BLaER1 treated with 17β-estradiol and CSF1 and Interleukin-3, amounts not matched to agents 10 nM and 100 nM (cell line): Measurements from ENCODE around the gene CDK1.

Source experiments
- H3K27ac ChIP-seq, 11 experiments: shearing (Covaris generic); formaldehyde crosslinking; 2 replicates each; pipeline ENCODE4 v1.8.1; 2022
- H3K27me3 ChIP-seq, 11 experiments: shearing (Covaris generic); formaldehyde crosslinking; 2 replicates each; pipeline ENCODE4 v1.8.1; 2022
- H3K36me3 ChIP-seq, 11 experiments: shearing (Covaris generic); formaldehyde crosslinking; 2 replicates each; pipeline ENCODE4 v1.8.1; 2022
- H3K4me1 ChIP-seq, 10 experiments: shearing (Covaris generic); formaldehyde crosslinking; 2 replicates each; pipeline ENCODE4 v1.8.1; 2022
- H3K4me2 ChIP-seq, 11 experiments: shearing (Covaris generic); formaldehyde crosslinking; 2 replicates each; pipeline ENCODE4 v1.8.1; 2022
- H3K4me3 ChIP-seq, 10 experiments: shearing (Covaris generic); formaldehyde crosslinking; 2 replicates each; pipeline ENCODE4 v1.8.1; 2022
- H3K9ac ChIP-seq, 11 experiments: shearing (Covaris generic); formaldehyde crosslinking; 2 replicates each; pipeline ENCODE4 v1.8.1; 2022
- H3K9me3 ChIP-seq, 11 experiments: shearing (Covaris generic); formaldehyde crosslinking; replicated peaks in 1 of 11; 2 replicates each; pipeline ENCODE4 v1.8.1; 2022
- H4K20me1 ChIP-seq, 11 experiments: shearing (Covaris generic); formaldehyde crosslinking; 2 replicates each; pipeline ENCODE4 v1.8.1; 2022
- Cebpa-rat ChIP-seq, 11 experiments: shearing (Covaris generic); IDR thresholded peaks; 2 replicates each; pipeline ENCODE4 v1.8.1; 2022

The CDK1 gene

DNA sequence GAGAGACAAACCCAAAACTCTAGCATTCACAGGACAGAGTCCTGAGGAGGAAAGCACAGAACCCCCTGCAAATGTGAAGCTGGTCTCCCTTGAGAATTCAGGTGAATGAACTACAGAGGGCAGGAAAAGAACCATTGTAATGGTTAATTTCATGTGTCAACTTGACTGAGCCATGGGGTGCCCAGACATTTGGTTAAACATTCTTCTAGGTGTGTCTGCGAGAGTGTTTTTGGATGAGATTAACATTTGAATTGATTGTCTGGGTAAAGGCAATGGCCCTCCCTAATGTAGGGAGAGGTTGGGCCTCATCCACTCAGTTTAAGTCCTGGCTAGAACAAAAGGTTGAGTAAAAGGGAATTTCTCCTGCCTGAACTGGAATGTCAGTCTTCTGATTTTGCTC, 15.7 kb upstream of the CDK1 start:
- H3K36me3 ChIP-seq: no peaks in the 10 kb centered on the region
- no peak overlapping the region for H3K27ac ChIP-seq
- H3K9ac ChIP-seq: no peak overlapping the region
- H3K9me3 ChIP-seq: no peaks in the 10 kb centered on the region
- no peaks in the 10 kb centered on the region for H3K27me3 ChIP-seq
- no peak overlapping the region for H3K4me3 ChIP-seq
- no peak for TF ChIP-seq Cebpa-rat (IDR thresholded peaks at IDR 0.05)
- peaks cover 0 to 4% (median 0%) of the 10 kb centered on the region in 10 experiments; a peak in 1 of 20 replicates for H3K4me1 ChIP-seq
- no peak overlapping the region for H3K4me2 ChIP-seq
- no peaks in the 10 kb centered on the region for H4K20me1 ChIP-seq

GRCh38 chr10:60767424-60767823, 10.9 kb upstream of the CDK1 start:
- Histone ChIP-seq H3K9me3 (no peaks in the 10 kb centered on the region), H4K20me1 (no peaks in the 10 kb centered on the region), H3K27ac (no peak overlapping the region), H3K36me3 (no peaks in the 10 kb centered on the region), H3K27me3 (no peaks in the 10 kb centered on the region), H3K4me2 (0 out of 22 replicates have a peak overlapping the region, but pooled peaks of 2 of the 11 experiments have one; percentile 4 to 12), H3K4me1 (peaks cover 0 to 4% (median 0%) of the 10 kb centered on the region in 10 experiments; a peak in 1 of 20 replicates), H3K9ac (no peak overlapping the region), H3K4me3 (no peak overlapping the region)
- no peak for TF ChIP-seq Cebpa-rat (IDR thresholded peaks at IDR 0.05)

DNA sequence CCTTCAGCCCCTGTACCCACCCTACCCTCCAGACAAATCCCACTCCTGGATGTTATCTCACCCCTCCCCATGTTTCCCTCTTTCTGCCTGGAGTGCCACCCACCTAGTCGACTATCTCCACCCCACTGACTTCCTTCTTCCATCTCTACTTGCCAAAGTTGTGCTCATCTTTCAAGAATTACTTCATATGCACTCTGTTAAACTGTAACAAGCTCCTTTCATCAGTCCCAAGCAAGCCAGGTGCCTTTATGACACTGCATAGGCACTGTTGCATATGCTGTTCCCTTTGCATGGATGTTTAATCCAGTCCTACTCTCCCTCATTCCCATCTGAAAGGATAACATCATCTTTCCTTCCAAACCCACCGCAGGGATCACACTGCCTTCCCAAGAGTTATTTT, 8.9 kb upstream of the CDK1 start:
- Histone ChIP-seq H3K27me3 (no peaks in the 10 kb centered on the region), H4K20me1 (no peaks in the 10 kb centered on the region), H3K36me3 (no peaks in the 10 kb centered on the region), H3K9ac (no peak overlapping the region), H3K9me3 (no peaks in the 10 kb centered on the region), H3K4me1 (peaks cover 0 to 4% (median 0%) of the 10 kb centered on the region in 10 experiments; a peak in 1 of 20 replicates), H3K27ac (no peak overlapping the region), H3K4me2 (no peak overlapping the region), H3K4me3 (no peak overlapping the region)
- TF ChIP-seq Cebpa-rat (IDR thresholded peaks at IDR 0.05): no peak

DNA sequence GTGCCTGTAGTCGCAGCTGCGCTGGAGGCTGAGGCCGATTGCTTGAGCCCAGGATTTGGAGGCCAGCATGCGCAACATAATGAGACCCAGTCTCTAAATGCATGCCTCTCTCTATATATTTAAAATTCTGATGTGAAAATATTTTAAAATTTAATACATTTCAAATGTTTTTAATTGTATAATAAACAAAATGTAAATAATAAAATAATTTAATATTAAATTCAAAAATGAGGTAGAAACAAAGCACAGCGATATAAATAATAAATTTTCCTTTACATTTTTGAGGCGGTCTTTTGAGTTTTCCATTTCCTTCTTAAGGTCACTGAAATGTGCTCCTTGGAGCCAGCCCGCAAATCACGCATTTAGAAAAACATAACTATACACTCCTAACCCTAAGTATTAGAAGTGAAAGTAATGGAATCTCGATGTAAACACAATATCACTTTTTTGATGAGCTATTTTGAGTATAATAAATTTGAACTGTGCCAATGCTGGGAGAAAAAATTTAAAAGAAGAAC, 523 bp upstream of the CDK1 start:
- peak overlapping the region; percentile 41 to 72 (median 58) for H3K4me2 ChIP-seq
- H3K4me1 ChIP-seq: peaks cover 16 to 40% (median 28%) of the 10 kb centered on the region in 10 experiments
- peak overlapping the region; percentile 43 to 97 (median 90); a peak in 18 of 22 replicates for H3K27ac ChIP-seq
- H3K4me3 ChIP-seq: peak overlapping the region; percentile 49 to 94 (median 83); a peak in 18 of 20 replicates
- H3K27me3 ChIP-seq: no peaks in the 10 kb centered on the region
- peaks cover 0 to 31% (median 22%) of the 10 kb centered on the region in 11 experiments; a peak in 11 of 22 replicates for H3K36me3 ChIP-seq
- 0 out of 22 replicates have a peak, but pooled peaks cover 0 to 5% (median 0%) of the 10 kb centered on the region in 11 experiments for H3K9me3 ChIP-seq
- H4K20me1 ChIP-seq: peaks cover 0 to 40% (median 6%) of the 10 kb centered on the region in 11 experiments; a peak in 9 of 22 replicates
- no peak for TF ChIP-seq Cebpa-rat (IDR thresholded peaks at IDR 0.05)
- H3K9ac ChIP-seq: peak overlapping the region; percentile 71 to 97 (median 94)

DNA sequence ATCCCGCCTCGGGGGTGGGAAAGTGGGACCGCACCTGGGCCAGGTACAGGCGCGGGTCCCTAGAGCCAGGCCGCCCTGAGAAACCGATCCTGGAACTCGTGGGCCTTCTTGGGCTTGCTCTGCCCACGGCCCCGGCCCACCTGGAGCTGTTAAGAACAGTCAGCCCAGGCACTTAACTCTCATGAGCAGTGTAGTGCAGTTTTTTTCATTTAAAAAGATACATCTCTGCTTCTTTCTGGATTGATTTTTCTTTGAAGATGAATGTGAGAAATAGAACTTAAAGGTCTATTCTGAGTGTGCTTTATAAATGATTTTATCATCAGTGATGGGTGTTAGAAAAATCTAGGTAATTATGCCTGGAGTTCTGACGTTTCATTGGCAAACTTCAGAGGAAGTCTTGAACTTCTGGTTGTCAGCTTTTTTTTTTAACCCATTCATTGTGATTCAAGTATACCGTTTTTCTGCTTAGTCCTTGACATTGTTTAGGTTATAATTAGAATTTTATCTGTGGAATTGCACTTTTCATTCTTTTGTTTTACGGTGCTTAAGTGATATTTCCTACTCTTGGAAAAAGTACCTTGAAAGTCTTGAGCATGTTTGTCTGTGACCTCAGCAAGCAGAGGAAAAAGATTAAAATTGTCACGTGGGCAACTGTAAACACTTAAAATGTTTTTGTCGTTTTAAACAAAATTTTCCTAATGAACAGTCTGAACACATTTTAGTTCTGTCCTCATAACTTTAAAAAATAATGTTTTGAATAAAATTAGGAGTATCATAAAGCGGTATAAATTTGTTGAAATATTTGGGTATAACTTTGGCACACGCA, 906 bp downstream of the CDK1 start:
- H3K36me3 ChIP-seq: peaks cover 0 to 45% (median 36%) of the 10 kb centered on the region in 11 experiments; a peak in 16 of 22 replicates
- peaks cover 20 to 54% (median 29%) of the 10 kb centered on the region in 10 experiments for H3K4me1 ChIP-seq
- TF ChIP-seq Cebpa-rat (IDR thresholded peaks at IDR 0.05): no peak
- H3K4me2 ChIP-seq: peak overlapping the region; percentile 88 to 100 (median 93)
- H3K4me3 ChIP-seq: peak overlapping the region; percentile 77 to 94 (median 84)
- H3K9ac ChIP-seq: peak overlapping the region; percentile 81 to 97 (median 94)
- peak overlapping the region in 10 of 11 experiments; percentile 57 to 97 (median 92); a peak in 20 of 22 replicates for H3K27ac ChIP-seq
- peaks cover 0 to 54% (median 13%) of the 10 kb centered on the region in 11 experiments; a peak in 12 of 22 replicates for H4K20me1 ChIP-seq
- H3K9me3 ChIP-seq: 0 out of 22 replicates have a peak, but pooled peaks cover 0 to 5% (median 0%) of the 10 kb centered on the region in 11 experiments
- H3K27me3 ChIP-seq: no peaks in the 10 kb centered on the region

GRCh38 chr10:60781661-60782060, 3.4 kb downstream of the CDK1 start:
- H3K27ac ChIP-seq: peak overlapping the region in 1 of 11 experiments; percentile 20; a peak in 1 of 22 replicates
- H3K9ac ChIP-seq: peak overlapping the region in 1 of 11 experiments; percentile 44; a peak in 1 of 22 replicates
- peaks cover 20 to 70% (median 39%) of the 10 kb centered on the region in 10 experiments for H3K4me1 ChIP-seq
- H3K4me2 ChIP-seq: peak overlapping the region; percentile 45 to 99 (median 90)
- TF ChIP-seq Cebpa-rat (IDR thresholded peaks at IDR 0.05): no peak
- H3K36me3 ChIP-seq: peaks cover 0 to 70% (median 56%) of the 10 kb centered on the region in 11 experiments; a peak in 17 of 22 replicates
- H3K9me3 ChIP-seq: no peaks in the 10 kb centered on the region
- H3K27me3 ChIP-seq: no peaks in the 10 kb centered on the region
- peaks cover 0 to 62% (median 19%) of the 10 kb centered on the region in 11 experiments; a peak in 12 of 22 replicates for H4K20me1 ChIP-seq
- H3K4me3 ChIP-seq: peak overlapping the region in 4 of 10 experiments; percentile 12 to 89 (median 84); a peak in 4 of 20 replicates

DNA sequence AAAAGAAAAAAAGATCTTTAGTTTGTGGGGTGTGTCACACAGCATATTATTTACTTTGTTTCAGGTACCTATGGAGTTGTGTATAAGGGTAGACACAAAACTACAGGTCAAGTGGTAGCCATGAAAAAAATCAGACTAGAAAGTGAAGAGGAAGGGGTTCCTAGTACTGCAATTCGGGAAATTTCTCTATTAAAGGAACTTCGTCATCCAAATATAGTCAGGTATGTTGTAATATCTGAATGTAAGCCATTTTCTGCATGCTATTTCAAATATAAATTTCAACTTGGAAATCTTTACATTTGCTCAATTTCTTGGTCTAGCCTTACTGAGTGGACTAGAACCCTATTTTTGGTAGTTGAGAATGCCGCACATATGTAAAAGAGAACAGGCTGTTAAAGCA, 6.4 kb downstream of the CDK1 start:
- no peak for TF ChIP-seq Cebpa-rat (IDR thresholded peaks at IDR 0.05)
- H3K4me1 ChIP-seq: peaks cover 17 to 70% (median 40%) of the 10 kb centered on the region in 10 experiments
- peak overlapping the region in 2 of 11 experiments; percentile 18 to 29; a peak in 4 of 22 replicates for H3K4me2 ChIP-seq
- no peaks in the 10 kb centered on the region for H3K27me3 ChIP-seq
- H3K9me3 ChIP-seq: no peaks in the 10 kb centered on the region
- H3K36me3 ChIP-seq: peaks cover 0 to 99% (median 84%) of the 10 kb centered on the region in 11 experiments; a peak in 19 of 22 replicates
- peak overlapping the region in 1 of 11 experiments; percentile 4; a peak in 1 of 22 replicates for H3K27ac ChIP-seq
- H3K9ac ChIP-seq: no peak overlapping the region
- peaks cover 0 to 69% (median 26%) of the 10 kb centered on the region in 11 experiments; a peak in 12 of 22 replicates for H4K20me1 ChIP-seq
- H3K4me3 ChIP-seq: no peak overlapping the region

- no peak overlapping the region for H3K27ac ChIP-seq
- peaks cover 0 to 70% (median 28%) of the 10 kb centered on the region in 11 experiments; a peak in 13 of 22 replicates for H4K20me1 ChIP-seq
- H3K4me1 ChIP-seq: peaks cover 0 to 31% (median 14%) of the 10 kb centered on the region in 10 experiments; a peak in 11 of 20 replicates
- no peaks in the 10 kb centered on the region for H3K9me3 ChIP-seq
- H3K9ac ChIP-seq: no peak overlapping the region
- H3K27me3 ChIP-seq: no peaks in the 10 kb centered on the region
- no peak overlapping the region for H3K4me3 ChIP-seq
- H3K36me3 ChIP-seq: peaks cover 0 to 100% (median 98%) of the 10 kb centered on the region in 11 experiments; a peak in 19 of 22 replicates
- no peak overlapping the region for H3K4me2 ChIP-seq
- TF ChIP-seq Cebpa-rat (IDR thresholded peaks at IDR 0.05): no peak
Measured at GRCh38 chr10:60788544-60788943, 10.3 kb downstream of the CDK1 start.
